ENCODE measurements around the gene CACFD1. TPM values are rescaled to one million over a fixed set of nuclear protein-coding genes. Genes with fewer than 3 reads are reported as not detected.

Gene CACFD1
- polyA plus RNA-seq, 3 donors: 5.0 to 6.7 (median 5.1) TPM

GRCh38 chr9:133458643-133459312 lies 1.0 kb upstream of the CACFD1 start:
- no peak overlapping the region for H2AFZ ChIP-seq (ENCODE audit: insufficient read depth, low read depth, low read length, poor library complexity, severe bottlenecking)
- H3K27ac ChIP-seq (ENCODE audit: low read depth in 1 of 2, low read length in 2 of 2): no peak overlapping the region

GRCh38 chr9:133460405-133461175 lies 812 bp downstream of the CACFD1 start:
- Mint-ChIP-seq H3K36me3 (no peaks in the 10 kb centered on the region), H3K9me3 (peaks cover 0 to 1% (median 0%) of the 10 kb centered on the region in 7 donors), H3K27me3 (ENCODE audit: low read depth in 3 of 3) (peaks cover 13 to 40% (median 15%) of the 10 kb centered on the region in 3 donors), H3K27ac (peak overlapping the region in 1 of 7 donors; percentile 54), H3K4me1 (peaks cover 21% of the 10 kb centered on the region), H3K4me3 (peak overlapping the region; percentile 76 to 91)
- H4K20me1 ChIP-seq (ENCODE audit: insufficient read depth, low read length): peaks cover 20% of the 10 kb centered on the region
- peaks cover 0 to 9% of the 10 kb centered on the region in 2 donors for H3K27me3 ChIP-seq (ENCODE audit: control insufficient read depth in 2 of 2, insufficient read depth in 2 of 2, low read length in 2 of 2)
- intact Hi-C loops (cut with micrococcal nuclease): loop anchor here in 1 of 2 donors (1.0 kb wide), 1 partner anchor 18 kb away; no protein-coding TSS in a partner anchor
- peak in 1 of 3 donors; percentile 41 for DNase-seq
- H3K4me3 ChIP-seq (replicated peaks in 1 of 3; ENCODE audit: low read depth in 2 of 3, low read length in 3 of 3): peak overlapping the region; percentile 62 to 92 (median 63)
- H3K4me1 ChIP-seq (ENCODE audit: control insufficient read depth in 1 of 2, insufficient read depth in 2 of 2, low read length in 2 of 2): peaks cover 17 to 22% of the 10 kb centered on the region in 2 donors
- no peak overlapping the region for H2AFZ ChIP-seq (ENCODE audit: insufficient read depth, low read depth, low read length, poor library complexity, severe bottlenecking)
- H3K27ac ChIP-seq (ENCODE audit: low read depth in 1 of 2, low read length in 2 of 2): no peak overlapping the region
- 18% methylated on average over 25 of the region's 30 CpGs for WGBS (ENCODE audit: insufficient coverage)
- H3K36me3 ChIP-seq (replicated peaks in 1 of 2; ENCODE audit: control insufficient read depth in 1 of 2, insufficient read depth in 2 of 2, low read length in 2 of 2): no peaks in the 10 kb centered on the region
- no peaks in the 10 kb centered on the region for H3K9me3 ChIP-seq (replicated peaks in 1 of 2; ENCODE audit: control insufficient read depth in 1 of 2, insufficient read depth in 1 of 2, low read length in 2 of 2)
- H3K4me2 ChIP-seq (replicated peaks; ENCODE audit: extremely low read depth, low read length, poor library complexity, severe bottlenecking): peak overlapping the region; percentile 85
- H3K79me2 ChIP-seq (ENCODE audit: insufficient read depth, low read length): no peaks in the 10 kb centered on the region
- H3K9ac ChIP-seq (ENCODE audit: insufficient read depth, low read length, poor library complexity, severe bottlenecking): peak overlapping the region; percentile 87
- TF ChIP-seq, protein P1, sequence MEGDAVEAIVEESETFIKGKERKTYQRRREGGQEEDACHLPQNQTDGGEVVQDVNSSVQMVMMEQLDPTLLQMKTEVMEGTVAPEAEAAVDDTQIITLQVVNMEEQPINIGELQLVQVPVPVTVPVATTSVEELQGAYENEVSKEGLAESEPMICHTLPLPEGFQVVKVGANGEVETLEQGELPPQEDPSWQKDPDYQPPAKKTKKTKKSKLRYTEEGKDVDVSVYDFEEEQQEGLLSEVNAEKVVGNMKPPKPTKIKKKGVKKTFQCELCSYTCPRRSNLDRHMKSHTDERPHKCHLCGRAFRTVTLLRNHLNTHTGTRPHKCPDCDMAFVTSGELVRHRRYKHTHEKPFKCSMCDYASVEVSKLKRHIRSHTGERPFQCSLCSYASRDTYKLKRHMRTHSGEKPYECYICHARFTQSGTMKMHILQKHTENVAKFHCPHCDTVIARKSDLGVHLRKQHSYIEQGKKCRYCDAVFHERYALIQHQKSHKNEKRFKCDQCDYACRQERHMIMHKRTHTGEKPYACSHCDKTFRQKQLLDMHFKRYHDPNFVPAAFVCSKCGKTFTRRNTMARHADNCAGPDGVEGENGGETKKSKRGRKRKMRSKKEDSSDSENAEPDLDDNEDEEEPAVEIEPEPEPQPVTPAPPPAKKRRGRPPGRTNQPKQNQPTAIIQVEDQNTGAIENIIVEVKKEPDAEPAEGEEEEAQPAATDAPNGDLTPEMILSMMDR (IDR thresholded peaks at IDR 0.05): no peak

More at GRCh38 chr9:133458643-133459312, 1.0 kb upstream of the CACFD1 start:
- Mint-ChIP-seq H3K36me3 (no peaks in the 10 kb centered on the region), H3K27ac (no peak overlapping the region), H3K27me3 (ENCODE audit: low read depth in 3 of 3) (peaks cover 13 to 38% (median 15%) of the 10 kb centered on the region in 3 donors), H3K9me3 (peaks cover 0 to 1% (median 0%) of the 10 kb centered on the region in 7 donors), H3K4me3 (peak overlapping the region in 1 of 2 donors; percentile 92), H3K4me1 (peaks cover 20% of the 10 kb centered on the region)
- no peaks in the 10 kb centered on the region for H3K9me3 ChIP-seq (replicated peaks in 1 of 2; ENCODE audit: control insufficient read depth in 1 of 2, insufficient read depth in 1 of 2, low read length in 2 of 2)
- H3K36me3 ChIP-seq (replicated peaks in 1 of 2; ENCODE audit: control insufficient read depth in 1 of 2, insufficient read depth in 2 of 2, low read length in 2 of 2): no peaks in the 10 kb centered on the region
- peak overlapping the region in 1 of 3 experiments; percentile 92 for H3K4me3 ChIP-seq (replicated peaks in 1 of 3; ENCODE audit: low read depth in 2 of 3, low read length in 3 of 3)
- H4K20me1 ChIP-seq (ENCODE audit: insufficient read depth, low read length): peaks cover 20% of the 10 kb centered on the region
- H3K79me2 ChIP-seq (ENCODE audit: insufficient read depth, low read length): no peaks in the 10 kb centered on the region
- TF ChIP-seq, protein P1 (IDR thresholded peaks at IDR 0.05): peak; percentile 29
- peak overlapping the region; percentile 85 for H3K4me2 ChIP-seq (replicated peaks; ENCODE audit: extremely low read depth, low read length, poor library complexity, severe bottlenecking)
- WGBS (ENCODE audit: insufficient coverage): 64% methylated on average over 12 of the region's 16 CpGs
- intact Hi-C loops (cut with micrococcal nuclease): loop anchor here in 1 of 2 donors (5.0 to 10.0 kb wide), 2 partner anchors 36 to 566 kb away; partner anchors contain the start of genes ADAMTS13 and BRD3OS
- DNase-seq: peak; percentile 58 to 72 (median 66)
- H3K4me1 ChIP-seq (ENCODE audit: control insufficient read depth in 1 of 2, insufficient read depth in 2 of 2, low read length in 2 of 2): peaks cover 17 to 22% of the 10 kb centered on the region in 2 donors
- H3K27me3 ChIP-seq (ENCODE audit: control insufficient read depth in 2 of 2, insufficient read depth in 2 of 2, low read length in 2 of 2): peaks cover 0 to 9% of the 10 kb centered on the region in 2 donors
- no peak overlapping the region for H3K9ac ChIP-seq (ENCODE audit: insufficient read depth, low read length, poor library complexity, severe bottlenecking)
